Activated CD4-positive, CD25-positive, alpha-beta regulatory T cell treated with anti-CD3 and anti-CD28 coated beads, Interleukin-2, amount 50 U/mL, for 16 hours (primary cell): ENCODE results near the gene RSPO1.
"Not testable (repeated sequence)": the region's sequence is repeated elsewhere in the genome, so short reads cannot be mapped to it uniquely, and the experiment has no call there.

ENCODE experiments used
- DNase-seq: peaks from one replicate; pipeline ENCODE4 v3.0.0-alpha.2; 2020; ENCODE audit warnings: low read depth, low spot score

RSPO1 gene

DNA sequence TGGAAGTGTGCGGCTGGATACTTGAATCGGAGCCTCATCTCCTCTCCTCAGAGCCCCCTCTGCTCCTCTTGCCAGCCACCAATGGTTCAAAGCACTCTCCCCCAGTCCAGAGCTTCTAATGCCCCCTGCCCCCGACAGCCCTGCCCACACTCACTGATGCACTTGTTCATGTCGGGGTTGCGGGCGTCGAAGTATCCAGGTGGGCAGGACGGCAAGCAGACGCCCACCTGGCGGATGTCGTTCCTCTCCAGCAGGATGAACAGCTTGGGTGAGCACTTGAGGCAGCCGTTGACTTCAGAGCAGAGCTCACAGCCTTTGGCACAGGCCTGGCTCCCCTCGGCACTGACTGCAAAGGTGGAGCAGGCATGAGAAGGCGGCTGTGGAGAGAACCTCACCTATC lies 18.4 kb downstream of the RSPO1 start:
- DNase-seq, result no peak

DNA sequence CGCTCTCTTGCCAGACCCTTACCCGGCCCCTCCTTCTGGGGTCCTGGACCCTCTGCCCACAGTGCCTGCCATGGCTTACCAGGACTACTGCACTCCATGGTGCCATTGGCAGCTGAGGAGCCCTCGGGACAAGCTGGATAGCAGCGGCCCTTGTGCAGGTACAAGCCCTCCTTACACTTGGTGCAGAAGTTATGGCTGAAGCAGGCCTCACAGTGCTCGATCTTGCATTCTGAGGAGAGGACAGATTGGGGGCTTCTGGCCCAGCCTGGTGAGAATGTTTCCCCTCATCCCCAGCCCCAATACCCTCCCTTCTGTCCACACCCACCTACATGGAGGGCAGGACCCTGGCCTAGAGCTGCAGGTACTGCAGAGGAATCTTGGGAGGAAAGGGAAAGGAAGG lies 20.6 kb downstream of the RSPO1 start:
- no peak for DNase-seq

DNA sequence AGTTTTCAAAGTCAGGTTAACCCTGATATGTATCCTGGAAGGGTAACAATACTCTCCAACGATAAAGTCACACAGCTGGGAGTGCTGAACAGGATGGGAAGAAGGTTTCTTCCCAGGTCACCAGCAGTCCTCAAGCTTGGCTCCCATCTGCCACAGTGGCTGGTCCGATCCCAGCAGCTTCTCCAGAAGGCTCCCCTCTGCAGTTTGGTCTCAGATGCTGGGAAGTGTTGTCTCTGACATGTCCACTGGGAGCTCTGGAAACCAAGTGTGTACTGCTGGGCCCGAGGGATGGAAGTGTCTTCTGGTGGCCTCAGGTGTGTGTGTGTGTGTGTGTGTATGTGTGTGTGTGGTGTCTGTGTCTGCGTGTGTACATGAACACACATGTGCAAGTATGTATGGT lies 22.5 kb downstream of the RSPO1 start:
- DNase-seq, result no peak

DNA sequence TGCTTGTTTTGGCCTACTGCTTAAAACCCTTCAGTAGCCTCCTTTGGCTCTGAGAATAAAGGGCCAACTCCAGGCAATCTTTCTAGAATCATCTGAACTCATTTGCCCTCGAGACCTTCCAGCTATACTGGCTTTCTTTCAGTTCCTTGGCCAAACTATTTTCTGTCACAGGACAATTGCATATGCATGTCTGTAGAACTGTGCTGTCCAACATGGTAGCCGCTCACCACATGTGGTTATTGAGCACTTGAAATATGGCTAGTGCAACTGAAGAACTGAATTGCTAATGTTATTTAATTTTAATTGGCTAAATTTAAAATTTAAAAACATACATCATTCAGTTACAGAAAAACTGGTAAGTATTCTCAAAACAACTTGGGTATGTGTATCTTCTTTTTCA lies 24.7 kb downstream of the RSPO1 start:
- no peak for DNase-seq

DNA sequence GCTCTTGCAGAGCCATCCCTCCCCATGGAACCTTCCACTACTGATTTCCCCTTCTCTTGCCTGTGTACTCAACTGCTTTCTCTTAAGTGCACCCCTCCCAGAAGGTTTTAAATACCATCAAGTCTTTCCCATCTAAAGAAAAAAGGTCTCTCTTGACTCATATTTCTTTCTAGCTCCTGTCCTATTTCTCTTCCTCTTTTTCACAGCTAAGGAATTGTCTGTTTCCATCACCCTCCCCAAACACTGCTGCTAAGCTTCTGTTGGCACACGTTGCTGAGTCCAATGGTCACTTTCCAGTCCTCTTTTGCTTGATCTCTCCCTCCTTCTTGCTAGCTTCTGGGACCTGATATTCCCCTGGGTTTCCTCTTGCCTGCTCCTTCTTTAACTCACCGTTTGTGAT lies 25.7 kb downstream of the RSPO1 start:
- no peak for DNase-seq

DNA sequence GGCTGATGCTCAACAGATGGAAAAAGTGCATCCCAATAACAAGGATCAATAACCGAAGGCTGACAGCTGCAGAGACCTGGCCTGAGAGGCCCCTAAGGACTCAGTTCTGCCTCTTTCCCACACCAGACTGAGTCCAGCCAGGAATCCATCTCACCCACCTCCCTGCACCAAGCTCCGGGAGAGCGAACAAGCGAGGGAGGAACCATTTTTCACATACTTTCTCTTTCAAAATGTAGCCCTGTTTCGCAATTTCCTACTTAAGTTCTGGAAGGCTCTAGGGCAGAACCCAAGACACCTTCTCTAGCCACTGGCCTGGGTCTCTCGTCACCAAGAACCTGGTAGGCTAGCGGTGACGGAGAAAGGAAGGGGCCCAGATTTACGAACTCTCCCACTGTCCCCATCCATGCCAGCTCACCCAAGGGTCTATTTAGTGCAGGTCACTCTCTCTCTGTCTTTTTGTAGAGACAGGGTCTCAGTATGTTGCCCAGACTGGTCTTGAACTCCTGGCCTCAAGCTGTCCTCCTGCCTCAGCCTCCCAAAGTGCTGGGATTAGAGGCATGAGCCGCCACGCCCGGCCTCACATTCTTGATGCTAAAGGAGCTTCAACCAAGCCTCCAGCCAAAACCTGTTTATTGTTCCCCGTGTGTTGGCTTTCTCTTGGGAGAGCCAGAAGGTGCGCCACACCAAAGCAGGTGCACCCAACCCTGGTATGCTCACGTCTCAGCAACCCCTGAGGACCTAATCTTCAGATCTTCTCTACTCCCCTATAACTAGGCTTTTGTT lies 28.0 kb downstream of the RSPO1 start:
- no peak for DNase-seq

DNA sequence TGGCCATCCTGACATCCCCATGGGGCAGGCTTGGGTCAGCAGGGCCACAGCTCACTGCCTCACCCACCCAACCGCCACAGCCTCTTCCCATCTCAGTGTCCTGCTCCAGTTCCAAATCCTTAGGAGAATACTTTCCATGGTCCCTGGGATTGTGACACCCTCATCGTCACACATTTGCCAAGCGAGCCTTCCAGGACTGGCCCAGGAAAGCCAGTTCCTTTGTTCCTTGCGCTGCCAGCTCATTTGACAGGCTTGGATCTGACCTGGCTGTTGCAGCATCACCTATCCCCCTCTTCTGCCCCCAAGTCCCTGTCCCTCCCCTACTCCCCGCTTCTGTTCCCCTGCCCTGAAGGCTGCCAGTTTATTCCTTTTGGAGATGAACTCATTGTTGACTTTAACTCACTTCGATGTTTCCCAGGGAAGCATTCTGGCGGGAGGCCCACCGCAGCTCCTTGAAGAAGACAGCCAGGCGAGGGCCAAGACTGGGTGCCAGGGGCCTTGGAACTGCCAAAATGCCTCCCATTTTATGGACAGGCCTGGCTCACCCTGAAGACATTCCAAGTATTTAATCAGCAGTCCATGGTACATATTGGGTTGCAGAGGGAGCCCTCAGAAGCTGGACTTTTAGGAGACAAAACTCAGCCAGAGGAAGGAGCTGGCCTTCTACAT lies 28.8 kb downstream of the RSPO1 start:
- no peak for DNase-seq

DNA sequence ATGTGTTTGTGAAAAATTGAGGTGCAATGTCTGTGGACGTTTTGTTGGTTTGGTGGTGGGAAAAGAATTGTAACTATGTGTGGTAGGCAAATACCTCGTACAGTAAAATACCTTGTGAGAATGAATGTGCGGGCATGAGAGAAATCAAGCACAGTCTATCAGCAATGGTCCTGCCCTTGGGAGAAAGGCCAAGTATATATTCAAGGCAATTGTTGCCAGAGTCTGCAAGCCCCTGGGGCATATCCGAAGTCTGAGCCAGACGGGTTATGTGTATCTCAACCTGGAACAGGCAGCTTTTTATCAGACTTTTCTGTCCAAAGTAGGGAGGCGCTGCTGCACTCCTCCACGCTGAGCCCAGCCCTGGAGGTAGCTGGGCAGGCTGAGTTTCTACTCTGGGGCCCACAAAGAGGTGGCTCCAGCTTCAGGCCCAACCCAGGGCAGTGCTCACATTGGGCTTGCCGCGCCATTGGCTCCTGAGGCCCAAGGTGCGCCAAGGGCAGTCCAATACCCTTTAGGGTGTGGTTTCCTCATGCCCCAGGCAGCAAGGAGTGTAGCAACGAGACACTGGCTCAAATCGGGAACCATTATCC lies 29.5 kb downstream of the RSPO1 start:
- DNase-seq, result no peak

DNA sequence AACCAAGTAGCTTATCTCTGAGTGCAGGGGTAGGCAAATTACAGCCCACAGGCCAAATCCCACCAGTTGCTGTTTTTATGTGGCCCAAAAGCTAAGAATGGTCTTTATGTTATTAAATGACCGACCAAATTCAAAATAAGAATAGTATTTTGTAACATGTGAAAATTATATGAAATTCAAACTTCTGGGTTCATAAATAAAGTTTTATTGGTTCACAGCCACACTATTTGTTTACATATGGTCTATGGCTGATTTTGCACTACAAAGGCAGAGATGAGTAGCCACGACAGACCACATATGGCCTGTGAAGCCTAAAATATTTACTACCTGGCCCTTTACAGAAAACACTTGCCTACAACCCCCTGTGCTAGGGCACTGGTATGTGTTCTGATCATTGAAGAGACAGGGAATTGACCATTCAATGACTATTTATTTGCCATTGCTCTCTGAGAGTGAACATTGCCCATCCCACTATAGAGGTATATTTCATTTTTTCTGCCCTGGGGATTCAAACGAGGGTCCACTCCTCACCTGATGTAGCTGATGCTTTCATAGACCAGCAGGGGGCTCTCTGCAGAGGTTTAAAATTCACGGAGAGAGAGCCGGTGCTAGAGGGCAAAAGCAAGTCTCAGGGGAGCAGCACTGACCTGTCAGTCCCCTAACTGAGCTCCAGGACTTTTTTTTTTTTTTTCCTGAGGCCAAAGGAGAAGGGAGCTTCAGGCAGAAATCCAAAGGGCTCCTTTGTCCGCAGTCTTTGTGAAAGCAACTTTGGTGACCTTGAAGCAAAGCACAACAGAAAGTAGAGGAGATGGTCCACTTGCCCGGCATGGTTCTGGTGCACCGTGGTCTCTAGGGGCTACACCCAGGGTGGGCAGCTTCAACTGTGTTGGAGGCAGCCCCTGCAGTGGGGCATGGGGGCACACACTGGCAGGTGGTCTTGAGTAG lies 31.7 kb downstream of the RSPO1 start:
- DNase-seq, result peak; percentile 22

DNA sequence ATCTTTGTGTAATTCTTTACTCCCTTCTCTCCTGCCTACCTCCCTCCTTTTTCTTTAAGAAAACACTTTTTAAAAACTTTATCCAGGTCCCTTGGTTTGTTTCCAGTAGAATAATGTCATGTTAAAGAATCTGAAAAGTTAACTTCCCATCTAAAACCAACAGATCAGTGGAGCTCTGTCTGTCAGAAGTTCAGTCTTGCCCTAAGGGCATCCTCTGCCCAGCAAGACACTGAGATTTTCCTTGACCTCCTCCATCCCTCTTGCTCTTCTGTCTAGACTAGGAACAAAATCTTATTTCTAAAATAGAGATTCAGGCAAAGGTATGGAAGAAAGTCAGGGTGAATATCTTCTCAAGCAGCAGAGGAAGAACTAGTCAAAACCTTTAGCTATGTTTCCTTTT lies 33.3 kb downstream of the RSPO1 start:
- no peak for DNase-seq

DNA sequence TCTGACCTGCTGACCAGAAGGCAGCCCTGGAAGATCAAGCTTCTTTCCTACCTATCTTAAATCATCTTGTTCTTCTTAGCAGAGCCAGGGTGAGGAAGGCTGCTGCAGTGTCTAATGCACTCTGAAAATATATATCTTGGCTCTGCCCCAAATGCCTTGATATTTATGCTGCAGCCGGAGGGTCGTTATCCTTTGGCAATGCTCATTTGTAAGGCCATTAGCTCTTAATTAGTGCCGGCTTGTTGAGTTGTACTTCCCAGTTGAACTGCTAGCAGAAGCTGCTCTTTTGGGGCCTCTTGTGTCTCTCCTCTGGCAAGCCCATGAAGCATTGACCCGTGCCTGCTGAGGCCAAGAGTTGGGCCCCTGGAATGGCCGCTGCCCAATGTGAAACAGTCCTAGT lies 34.8 kb downstream of the RSPO1 start:
- no peak for DNase-seq

DNA sequence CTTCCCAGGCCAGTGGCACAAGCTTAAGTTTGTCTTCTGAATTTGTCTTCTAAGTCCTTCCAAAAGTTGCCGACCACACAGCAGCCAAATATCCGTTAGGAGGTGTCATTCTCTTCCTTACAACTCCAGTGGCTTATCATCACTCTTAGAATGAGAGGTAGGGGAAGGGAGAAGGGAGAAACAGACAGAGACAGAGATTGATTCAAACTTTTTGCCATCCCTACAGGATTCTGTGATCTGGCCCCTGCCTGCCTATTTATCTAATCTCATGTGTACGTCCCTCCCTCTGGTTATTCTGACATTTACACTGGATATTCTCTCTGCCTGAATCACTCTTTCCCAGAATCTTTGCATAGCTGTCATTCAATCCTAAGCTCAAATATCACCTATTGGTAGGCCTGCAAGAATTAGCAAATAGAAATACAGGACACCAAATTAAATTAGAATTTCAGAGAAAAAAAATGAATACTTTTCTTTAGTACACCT lies 38.5 kb downstream of the RSPO1 start:
- DNase-seq, result no peak

DNA sequence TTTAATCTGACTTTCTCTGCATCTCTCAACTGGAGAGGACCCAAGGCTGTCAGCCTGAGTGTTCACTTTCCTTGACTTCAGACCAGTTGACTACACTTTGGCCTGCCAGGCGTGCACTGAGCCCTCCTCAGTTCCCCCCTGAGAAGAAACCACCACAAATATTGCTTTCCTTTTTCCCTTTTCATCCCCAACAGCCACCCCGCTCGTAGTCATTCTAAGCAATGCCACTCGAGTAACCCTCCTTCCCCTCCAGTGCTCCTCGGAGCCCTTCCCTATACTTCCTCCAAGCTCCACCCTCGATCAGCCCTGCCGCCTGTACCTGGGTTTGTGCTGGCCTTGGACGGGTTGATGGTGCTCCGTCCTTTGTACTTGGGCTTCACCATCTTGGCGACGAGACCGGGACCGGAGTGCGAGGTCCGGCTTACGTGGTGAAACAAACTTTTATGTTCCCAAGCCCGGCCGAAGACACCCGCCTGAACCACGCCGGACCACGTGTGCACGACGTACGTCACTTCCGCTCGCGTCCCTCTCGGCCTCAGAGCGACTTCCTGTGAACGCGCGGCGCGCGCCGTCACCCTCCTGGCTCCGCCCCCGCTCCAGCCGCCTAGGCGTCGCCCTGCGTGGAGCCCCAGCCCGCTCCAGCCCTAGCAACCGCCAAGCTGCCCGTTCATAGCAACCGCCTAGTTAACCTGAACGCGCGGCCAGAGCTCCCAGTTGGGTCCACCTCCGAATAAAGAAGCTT lies 39.1 kb downstream of the RSPO1 start, which contains the start of gene GNL2:
GNL2 (minus strand) TSS at position 498 of the 742 bp plus-strand sequence; CDS start at position 383, 115 bp downstream.
- peak; percentile 90 for DNase-seq

DNA sequence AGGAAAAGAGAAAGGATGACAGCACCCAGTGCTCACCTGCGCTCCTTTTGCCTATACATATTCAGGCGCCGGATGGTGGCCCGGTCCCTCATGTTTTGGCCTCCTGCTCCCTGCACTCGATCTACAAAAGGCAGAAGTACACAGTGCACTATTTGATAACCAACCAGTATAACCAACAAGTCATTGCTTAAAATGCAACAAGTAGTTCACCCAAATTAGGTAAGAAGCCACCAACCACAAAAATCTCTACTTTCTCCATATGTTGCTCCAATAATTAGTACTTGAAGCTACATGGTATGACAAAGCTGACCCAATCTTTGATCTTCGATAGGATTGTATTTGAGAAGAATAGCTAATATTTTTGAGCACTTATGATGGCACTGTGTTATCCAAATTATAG lies 41.0 kb downstream of the RSPO1 start:
- DNase-seq, result no peak

DNA sequence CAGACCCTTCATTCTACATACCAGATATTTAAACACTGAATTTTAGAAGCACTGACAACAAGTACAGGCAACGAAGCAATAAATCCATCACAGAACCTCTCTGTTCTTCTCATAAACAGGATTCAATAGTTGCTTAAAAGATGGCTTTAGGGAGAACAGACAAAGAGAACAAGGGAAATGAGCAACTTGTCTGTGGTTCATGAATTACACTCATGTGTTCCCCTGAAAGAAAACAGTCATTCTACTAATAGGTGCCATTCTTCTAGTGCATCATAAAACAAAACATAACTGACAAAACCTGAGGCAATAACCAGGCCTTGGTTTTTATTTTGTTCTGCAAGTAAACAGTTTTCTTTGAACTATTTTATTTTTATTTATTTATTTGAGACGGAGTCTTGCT lies 45.8 kb downstream of the RSPO1 start:
- no peak for DNase-seq

DNA sequence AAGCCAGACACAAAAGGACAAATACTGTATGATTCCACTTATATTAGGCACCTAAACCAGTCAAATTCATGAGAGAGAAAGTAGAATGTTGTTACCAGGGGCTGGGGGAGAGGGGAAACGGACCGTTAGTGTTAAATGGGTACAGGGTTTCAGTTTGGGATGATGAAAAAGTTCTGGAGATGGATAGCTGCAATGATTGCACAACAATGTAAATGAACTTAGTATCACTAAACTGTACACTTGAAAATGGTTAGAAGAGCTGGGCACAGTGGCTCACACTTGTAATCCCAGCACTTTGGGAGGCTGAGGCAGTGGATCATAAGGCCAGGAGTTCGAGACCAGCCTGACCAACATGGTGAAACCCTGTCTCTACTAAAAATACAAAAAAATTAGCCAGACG lies 50.1 kb downstream of the RSPO1 start:
- not testable (repeated sequence) for DNase-seq

DNA sequence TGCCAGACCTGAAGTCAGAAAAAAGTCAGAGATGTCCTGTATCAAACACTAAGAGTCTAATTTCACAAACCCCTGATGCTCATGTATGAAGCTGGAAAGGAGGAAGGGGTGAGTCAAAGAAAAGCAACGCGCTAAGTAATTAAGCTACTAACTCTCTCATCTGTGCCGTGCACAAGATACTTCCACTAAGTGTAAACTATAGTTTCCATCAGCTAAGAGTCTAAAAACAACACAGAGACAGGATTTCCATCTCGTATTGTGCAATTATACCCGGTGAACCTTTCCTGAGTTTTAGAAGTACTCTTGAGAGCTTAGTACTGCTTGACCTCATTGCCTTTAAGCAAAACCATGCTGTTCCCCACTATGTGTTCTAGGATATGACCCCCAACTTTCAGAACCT lies 59.0 kb downstream of the RSPO1 start:
- DNase-seq, result no peak

DNA sequence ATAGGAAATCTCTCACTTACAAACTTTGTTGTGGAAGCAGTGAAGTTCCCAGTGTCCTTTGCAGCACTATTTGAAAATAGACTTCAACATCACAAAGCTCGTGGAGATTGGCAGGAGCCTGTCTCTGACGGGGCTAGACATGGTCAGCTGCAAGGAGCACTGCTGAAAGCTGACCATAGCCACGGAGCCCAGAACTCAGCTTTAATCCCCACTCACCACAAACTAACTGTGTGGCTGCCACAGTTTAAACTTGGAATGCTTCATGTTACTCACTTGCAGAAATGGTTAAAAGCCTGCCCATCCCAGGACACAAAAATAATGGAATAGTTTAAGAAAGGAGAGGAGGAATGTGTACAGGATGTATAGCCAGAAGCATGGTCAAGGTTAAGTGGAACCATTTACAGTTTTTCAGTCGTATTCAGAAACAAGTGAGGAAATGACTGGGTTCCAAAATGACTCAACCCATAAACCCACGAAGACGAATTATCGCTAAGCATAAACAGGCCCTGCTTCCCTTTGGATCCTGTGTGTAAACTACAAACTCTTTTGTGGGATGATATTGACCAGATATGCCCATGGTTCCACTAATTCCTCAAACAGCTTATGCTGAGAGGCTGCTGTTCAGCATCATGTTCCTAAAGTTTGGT lies 59.7 kb downstream of the RSPO1 start:
- no peak for DNase-seq

DNA sequence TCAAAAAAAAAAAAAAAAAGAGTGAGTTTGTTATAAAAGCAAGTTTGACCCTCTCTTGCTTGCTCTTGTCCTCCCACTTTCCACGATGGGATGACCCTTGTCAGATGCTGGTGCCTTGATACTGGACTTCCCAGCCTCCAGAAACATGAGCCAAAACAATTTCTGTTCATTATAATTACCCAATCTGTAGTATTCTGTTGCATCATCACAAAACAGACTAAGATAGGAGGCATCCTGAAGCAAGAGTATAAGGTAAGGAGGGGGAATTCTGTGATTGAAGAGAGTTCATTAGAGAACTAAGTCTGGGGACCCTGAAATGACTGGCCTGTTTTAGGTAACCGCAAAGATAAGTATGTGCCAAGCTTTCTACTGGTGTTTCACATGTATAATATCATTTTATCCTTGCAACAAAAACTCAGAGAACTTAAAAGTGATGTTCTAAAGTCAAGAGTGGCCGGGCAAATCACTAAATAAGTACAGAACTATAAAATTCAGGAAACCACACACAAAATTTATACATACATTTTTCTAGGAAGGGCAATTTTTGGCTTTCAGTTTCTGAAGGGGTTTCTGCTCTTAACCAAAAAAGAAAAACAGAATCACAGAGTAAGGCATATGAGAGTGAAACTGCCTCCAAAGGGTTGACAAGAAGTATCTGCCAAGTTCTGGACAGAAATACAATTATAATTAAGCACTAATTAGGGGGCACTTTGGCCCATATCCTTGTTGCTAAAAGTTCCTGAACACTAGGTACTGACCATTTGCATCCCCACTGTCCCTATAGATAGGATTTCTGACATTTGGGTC lies 64.0 kb downstream of the RSPO1 start:
- no peak for DNase-seq

DNA sequence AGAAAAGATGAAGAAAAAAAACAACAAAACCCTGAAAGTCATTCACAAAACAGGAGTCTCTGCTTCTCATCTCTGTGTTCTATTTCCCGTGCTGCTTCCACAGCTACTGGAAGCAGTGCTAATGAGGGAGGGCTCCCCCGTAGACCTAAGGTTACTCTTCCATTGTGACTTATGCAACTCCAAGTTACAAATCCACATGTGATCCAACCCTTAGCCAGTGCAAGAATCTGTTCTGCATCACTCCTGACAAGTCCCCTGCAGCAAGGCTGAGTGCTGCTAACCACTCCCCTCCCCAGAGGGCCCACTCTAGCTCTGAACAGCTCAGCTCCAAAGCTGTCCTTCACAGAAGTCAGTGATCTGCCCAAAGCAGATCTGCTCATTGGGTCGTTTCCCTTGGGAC lies 67.7 kb downstream of the RSPO1 start:
- DNase-seq, result no peak
